ENCODE measurements around the gene ZC3H10.

Gene ZC3H10

GRCh38 chr12:56102683-56103065, 15.4 kb upstream of the ZC3H10 start:
- Histone ChIP-seq H3K9ac (no peak overlapping the region), H3K4me2 (ENCODE audit: low read length) (no peak overlapping the region), H3K9me3 (ENCODE audit: control insufficient read depth, low read length) (no peaks in the 10 kb centered on the region), H3K27ac (no peak overlapping the region), H3K27me3 (ENCODE audit: control insufficient read depth, insufficient read depth, low read length) (no peaks in the 10 kb centered on the region), H3K4me3 (ENCODE audit: low read depth, low read length) (no peak overlapping the region), H2AFZ (no peak overlapping the region), H3K4me1 (peaks cover 13% of the 10 kb centered on the region), H3K79me2 (peaks cover 17% of the 10 kb centered on the region), H3K36me3 (ENCODE audit: control insufficient read depth, insufficient read depth, low read length) (no peaks in the 10 kb centered on the region)
- no peak for TF ChIP-seq CTCF (IDR thresholded peaks at IDR 0.05)

DNA sequence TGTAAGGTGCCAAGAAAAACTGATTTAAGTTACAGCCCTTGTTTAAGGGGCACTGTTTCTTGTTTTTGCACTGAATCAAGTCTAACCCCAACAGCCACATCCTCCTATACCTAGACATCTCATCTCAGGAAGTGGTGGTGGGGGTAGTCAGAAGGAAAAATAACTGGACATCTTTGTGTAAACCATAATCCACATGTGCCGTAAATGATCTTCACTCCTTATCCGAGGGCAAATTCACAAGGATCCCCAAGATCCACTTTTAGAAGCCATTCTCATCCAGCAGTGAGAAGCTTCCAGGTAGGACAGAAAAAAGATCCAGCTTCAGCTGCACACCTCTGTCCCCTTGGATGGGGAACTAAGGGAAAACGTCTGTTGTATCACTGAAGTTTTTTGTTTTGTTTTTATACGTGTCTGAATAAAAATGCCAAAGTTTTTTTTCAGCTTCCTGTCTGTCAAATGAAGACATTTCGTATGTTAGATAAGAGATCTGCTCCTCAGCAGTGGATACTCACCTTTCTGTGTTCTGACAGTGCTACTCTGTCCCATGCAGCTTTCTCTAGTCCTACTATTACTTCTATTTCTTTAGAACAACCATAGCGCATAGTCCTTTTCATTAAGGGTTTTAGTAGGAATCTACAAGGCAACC, 14.9 kb upstream of the ZC3H10 start:
- TF ChIP-seq CTCF (IDR thresholded peaks at IDR 0.05): no peak
- Histone ChIP-seq H3K4me1 (peaks cover 13% of the 10 kb centered on the region), H3K9me3 (ENCODE audit: control insufficient read depth, low read length) (no peaks in the 10 kb centered on the region), H3K79me2 (peaks cover 17% of the 10 kb centered on the region), H3K4me2 (ENCODE audit: low read length) (peak overlapping the region; percentile 75), H3K9ac (no peak overlapping the region), H3K36me3 (ENCODE audit: control insufficient read depth, insufficient read depth, low read length) (no peaks in the 10 kb centered on the region), H3K27ac (peak overlapping the region; percentile 84), H3K27me3 (ENCODE audit: control insufficient read depth, insufficient read depth, low read length) (no peaks in the 10 kb centered on the region), H3K4me3 (ENCODE audit: low read depth, low read length) (peak overlapping the region; percentile 80), H2AFZ (peak overlapping the region; percentile 81)

- Histone ChIP-seq H2AFZ (peak overlapping the region; percentile 81), H3K27me3 (ENCODE audit: control insufficient read depth, insufficient read depth, low read length) (no peaks in the 10 kb centered on the region), H3K9me3 (ENCODE audit: control insufficient read depth, low read length) (no peaks in the 10 kb centered on the region), H3K36me3 (ENCODE audit: control insufficient read depth, insufficient read depth, low read length) (no peaks in the 10 kb centered on the region), H3K27ac (peak overlapping the region; percentile 84), H3K4me2 (ENCODE audit: low read length) (peak overlapping the region; percentile 75), H3K4me3 (ENCODE audit: low read depth, low read length) (peak overlapping the region; percentile 80), H3K4me1 (peaks cover 13% of the 10 kb centered on the region), H3K9ac (no peak overlapping the region), H3K79me2 (peaks cover 17% of the 10 kb centered on the region)
- no peak for TF ChIP-seq CTCF (IDR thresholded peaks at IDR 0.05)
These were observed 14.3 kb upstream of the ZC3H10 start for GRCh38 chr12:56103823-56104108.

DNA sequence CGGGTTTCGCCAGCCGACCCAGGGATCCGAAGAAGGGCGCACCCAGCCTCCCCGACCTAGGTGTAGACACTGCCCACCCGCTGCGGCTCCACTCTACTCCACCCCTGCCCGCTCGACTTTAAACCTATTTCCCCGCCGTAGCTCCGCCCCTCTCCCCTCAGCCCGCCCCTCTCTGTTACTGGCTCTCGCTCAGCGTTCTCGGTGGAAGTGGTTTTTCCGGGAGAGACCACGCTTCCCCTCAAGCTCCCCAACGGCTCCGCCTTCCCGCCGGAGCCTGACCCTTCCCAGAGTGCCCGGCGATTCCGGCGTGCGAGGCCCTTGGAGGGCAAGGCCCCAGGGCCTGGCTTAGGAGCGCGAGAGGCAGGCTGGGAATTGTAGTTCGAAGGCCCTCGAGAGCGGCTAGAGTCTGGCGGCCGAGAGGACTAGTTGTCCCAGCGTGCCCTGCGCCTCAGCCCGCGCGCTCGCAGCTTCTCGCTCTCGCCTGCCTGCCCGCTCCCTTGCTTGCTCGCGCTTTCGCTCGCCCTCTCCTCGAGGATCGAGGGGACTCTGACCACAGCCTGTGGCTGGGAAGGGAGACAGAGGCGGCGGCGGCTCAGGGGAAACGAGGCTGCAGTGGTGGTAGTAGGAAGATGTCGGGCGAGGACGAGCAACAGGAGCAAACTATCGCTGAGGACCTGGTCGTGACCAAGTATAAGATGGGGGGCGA, 13.8 kb upstream of the ZC3H10 start, which contains the start of gene PA2G4:
PA2G4 (plus strand) TSS at position 451 of the 706 bp plus-strand sequence; CDS start at position 630, 179 bp downstream.
- peak within 1 kb of the TSS; percentile 81 for H2AFZ ChIP-seq
- peak within 1 kb of the TSS; percentile 80 for H3K4me3 ChIP-seq (ENCODE audit: low read depth, low read length)
- no peak for TF ChIP-seq CTCF (IDR thresholded peaks at IDR 0.05)
- peaks cover 17% of the 10 kb centered on the region for H3K79me2 ChIP-seq
- H3K27ac ChIP-seq: peak within 1 kb of the TSS; percentile 84
- H3K4me2 ChIP-seq (ENCODE audit: low read length): peak within 1 kb of the TSS; percentile 81
- H3K27me3 ChIP-seq (ENCODE audit: control insufficient read depth, insufficient read depth, low read length): no peaks in the 10 kb centered on the region
- peak within 1 kb of the TSS; percentile 82 for H3K9ac ChIP-seq
- no peaks in the 10 kb centered on the region for H3K9me3 ChIP-seq (ENCODE audit: control insufficient read depth, low read length)
- no peaks in the 10 kb centered on the region for H3K36me3 ChIP-seq (ENCODE audit: control insufficient read depth, insufficient read depth, low read length)
- H3K4me1 ChIP-seq: peaks cover 13% of the 10 kb centered on the region
